ELF-1 (cell line): ENCODE measurements around the gene RIPK4.
A peak's percentile ranks its signal among the peaks of the same experiment; 100 is the strongest.
"Not testable (repeated sequence)": the region's sequence is repeated elsewhere in the genome, so short reads cannot be mapped to it uniquely, and the experiment has no call there.

ENCODE experiments used
- DNase-seq: peaks from one replicate; pipeline ENCODE4 v3.0.0-alpha.2; 2016; ENCODE audit warnings: low read depth, low spot score

Gene RIPK4

DNA sequence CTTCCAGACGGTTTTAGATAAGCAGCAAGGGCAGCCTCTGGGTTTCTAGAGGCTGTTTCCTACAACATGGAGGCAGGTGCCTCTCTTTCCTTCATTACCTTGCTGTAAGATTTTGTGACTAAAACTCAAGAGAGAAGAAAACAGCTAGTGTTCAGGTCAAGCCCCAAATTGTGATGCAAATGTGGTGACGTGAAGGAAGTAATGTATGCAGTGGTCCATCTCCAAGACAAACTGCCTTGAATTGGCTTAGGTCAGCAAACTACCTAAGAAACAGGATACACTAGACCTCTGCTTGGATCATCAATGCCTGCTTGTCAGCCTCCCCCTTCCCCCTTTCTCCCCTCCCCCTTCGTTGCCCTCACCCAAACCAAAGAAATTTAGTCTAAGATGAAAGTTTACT lies 28.9 kb upstream of the RIPK4 start:
- DNase-seq = no peak

DNA sequence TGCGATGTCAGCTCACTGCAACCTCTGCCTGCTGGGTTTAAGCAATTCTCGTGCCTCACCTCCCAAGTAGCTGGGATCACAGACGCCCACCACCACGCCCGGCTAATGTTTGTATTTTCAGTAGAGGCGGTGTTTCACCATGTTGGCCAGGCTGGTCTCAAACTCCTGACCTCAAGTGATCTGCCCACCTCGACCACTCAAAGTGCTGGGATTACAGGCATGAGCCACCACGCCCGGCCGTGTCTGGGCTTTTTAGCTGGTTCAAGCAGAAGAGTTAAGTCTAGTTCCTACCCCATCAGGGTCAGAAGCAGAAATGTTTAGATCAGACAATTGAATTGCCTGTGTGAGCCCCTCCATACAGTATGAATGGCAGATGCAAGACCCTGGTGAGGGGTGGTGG lies 27.7 kb upstream of the RIPK4 start:
- DNase-seq = no peak

DNA sequence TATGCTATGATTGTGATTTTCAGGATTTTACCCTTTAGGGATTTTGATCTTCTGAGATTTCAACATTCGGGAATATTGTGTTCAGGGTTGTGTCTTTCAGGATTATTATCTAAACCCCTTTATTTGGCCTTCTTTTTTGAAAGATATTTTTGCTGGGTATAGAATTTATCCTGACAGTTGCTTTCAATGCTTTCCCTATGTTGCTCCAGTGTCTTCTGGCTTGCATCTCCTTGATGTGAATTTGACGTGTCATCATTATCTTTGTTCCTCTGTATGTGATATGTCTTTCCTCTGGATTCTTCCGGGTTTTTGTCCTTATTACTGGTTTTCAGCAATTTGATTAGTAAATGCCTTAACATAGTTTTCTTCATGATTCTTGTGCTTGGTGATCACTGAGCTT lies 25.9 kb upstream of the RIPK4 start:
- no peak for DNase-seq

DNA sequence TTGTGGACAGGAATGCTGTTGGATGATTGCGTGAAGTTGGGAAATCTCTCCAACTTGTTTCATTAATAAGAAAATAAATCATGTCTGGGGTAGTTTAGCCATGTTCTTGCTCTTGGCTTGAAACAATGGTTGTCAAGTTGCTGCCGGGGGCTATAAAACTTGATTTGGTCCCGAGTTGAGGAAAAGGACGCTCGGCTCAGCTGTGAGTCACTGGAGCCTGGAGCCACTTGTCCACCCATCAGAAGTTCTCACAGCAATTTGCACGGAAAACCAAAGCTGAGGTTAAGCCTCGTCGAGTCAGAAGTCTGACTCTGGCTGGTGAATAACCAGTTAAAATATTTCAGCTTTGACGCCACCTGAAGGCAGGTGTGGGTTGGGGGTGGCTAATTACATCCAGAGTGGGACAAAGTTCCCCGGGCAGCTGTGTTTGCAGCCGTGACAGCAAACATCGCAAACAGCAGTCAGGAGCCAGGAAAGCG lies 19.7 kb upstream of the RIPK4 start:
- DNase-seq = peak; percentile 62

DNA sequence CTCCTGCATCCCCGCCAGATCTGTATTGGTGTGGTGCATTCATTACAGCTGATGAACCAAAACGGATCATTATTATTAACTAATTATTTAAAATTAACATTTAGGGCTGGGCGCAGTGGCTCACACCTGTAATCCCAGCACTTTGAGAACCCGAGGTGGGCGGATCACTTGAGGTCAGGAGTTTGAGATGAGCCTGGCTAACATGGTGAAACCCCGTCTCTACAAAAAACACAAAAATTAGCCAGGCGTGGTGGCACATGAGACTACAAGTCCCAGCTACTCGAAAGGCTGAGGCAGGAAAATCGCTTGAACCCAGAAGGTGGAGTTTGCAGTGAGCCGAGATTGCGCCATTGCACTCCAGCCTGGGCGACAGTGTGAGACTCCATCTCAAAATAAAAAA lies 18.4 kb upstream of the RIPK4 start:
- not testable (repeated sequence) for DNase-seq

DNA sequence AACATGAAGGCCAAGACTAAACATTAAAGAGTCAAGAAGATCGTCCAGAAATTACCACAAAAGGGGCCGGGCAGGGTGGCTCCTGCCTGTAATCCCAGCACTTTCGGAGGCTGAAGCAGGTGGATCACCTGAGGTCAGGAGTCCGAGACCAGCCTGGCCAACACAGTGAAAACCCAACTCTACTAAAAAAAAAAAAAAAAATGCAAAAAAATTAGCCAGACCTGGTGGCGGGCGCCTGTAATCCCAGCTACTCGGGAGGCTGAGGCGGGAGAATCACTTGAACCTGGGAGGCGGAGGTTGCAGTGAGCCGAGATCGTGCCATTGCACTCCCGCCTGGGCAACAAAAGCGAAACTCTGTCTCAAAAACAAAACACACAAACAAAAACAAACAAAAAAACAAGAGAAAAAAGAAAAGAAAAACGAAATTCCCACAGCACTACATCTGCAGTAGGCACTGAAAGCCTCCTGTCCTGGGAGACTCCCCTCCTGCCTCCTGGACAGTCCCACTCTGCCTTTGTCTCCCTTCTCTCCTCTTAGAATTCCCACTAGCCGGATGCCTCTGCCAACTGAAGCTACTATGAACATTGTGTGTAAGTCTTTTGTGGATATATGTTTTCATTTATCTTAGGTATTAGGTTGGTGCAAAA lies 17.7 kb upstream of the RIPK4 start:
- DNase-seq = no peak

DNA sequence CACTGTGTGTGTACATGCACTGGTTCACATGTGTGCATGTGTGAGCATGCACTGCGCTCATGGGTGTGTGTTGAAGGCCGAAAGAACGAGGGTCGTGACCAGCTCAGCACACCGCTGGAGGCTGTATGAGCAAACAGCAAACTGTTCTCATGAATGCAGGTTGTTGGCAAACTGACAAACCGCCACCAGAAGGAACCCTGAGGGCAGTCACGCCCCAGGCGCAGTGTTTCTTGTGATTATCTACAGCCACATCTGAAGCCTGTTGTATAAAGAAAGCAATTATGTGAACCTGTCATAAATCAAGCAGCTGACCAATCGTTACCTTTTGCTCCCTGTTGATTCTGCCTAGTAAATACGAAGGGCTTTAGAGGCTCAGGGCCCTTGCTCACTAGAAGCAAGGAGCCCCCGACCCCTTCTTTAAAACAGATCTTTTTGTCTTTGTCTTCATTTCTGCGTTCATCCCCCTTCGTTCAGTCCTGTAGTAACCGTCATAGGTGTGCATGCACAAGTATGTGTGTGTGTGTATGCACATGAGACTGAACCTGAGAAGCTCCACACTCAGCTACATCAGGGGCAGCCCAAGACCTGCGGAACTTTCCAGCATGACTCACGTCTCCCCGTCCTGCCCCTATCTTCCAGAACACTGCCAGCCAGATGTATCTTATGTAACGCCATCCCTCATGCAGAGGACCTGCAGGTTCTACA lies 16.8 kb upstream of the RIPK4 start:
- peak; percentile 92 for DNase-seq

DNA sequence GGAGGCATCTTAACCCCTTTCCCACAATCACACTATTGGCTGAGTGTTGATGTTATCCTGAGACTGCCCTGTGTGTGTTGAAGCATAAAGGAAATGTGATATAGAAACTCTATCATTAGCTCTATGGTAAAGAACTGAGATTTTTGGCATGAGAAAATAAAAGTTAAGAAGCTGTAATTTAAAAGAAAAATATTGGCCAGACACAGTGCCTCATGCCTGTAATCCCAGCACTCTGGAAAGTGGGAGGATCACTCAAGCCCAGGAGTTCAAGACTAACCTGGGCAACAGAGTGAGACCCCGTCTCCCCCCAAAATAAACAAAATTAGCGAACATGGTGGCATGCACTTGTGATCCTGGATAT lies 14.2 kb upstream of the RIPK4 start:
- no peak for DNase-seq

DNA sequence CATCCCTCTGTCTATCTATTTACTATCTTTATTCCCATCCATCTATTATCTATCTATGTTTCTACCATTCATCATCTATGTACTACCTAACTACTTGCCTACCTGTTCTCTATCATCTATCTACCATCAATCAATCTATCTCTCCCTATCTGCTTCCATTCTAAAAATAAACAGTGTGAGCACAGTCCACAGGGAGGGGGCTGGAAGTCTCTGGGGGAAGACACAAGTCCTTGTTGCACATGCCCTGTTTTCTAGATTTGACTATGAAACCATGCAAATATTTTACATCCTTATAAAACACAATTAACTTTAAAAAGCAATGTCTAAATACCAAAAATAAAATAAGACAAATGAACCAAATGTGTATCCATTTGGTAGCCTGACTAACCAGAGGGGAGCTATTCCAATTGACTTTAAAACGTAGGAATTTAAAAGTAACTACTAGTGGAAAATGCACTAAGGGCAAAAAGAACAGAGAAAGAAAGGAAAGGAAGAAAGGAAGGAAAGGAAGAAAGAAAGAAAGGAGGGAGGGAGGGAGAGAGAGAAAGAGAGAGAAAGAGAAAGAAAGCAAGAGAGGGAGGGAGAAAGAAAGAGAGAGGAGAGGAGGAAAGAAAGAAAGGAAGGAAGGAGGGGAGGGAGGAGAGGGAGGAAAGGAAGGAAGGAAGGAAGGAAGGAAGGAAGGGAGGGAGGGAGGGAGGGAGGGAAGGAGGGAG lies 13.6 kb upstream of the RIPK4 start:
- DNase-seq = no peak

DNA sequence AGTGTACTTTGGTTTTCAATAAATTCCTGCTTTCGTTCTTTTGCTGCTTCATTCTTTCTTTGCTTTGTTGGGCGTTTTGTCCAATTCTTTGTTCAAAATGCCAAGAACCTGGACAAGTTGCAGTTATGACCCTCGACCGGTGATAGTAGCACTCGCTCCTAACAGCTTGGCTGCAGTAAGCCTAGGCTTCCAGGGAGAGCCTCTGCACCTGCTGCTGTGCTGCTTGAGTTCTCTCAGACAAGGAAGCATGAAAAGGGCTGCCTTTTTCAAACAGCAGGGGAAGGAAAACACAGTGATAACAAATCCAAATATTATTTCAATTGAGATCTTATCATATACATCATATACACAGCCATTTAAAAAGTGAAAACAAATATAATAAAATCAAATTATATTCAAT lies 12.8 kb upstream of the RIPK4 start:
- no peak for DNase-seq

DNA sequence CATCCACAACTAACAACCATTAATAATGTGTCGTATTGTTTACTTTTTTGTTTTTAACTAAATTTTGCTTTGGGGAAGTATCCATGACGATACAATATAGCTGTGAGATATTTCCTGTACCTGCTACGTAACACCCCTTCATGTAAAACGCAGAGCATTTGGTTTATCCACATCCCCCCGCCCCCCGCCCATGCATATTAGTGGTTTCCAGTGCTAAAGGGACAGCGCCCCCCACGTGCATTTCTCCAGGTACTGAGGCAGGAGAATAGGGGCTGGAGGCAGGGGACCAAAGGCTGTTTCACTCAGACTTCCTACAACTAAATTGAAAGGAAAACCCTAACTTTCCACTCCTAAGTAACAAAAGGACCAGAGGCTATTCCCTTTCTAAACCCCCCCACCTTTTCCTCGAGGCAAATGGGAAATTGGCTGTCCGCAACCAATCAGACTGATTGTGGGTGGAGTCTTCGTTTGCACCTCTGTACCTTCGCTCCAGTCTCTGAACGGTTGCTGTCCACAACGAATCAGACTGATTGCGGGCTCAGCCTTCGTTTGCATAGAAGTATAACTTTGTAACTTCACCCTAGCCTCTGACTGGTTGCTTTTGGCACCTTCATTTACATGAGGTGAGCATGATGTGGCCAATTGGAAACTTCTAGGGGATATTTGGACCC lies 12.2 kb upstream of the RIPK4 start:
- DNase-seq = peak; percentile 85

DNA sequence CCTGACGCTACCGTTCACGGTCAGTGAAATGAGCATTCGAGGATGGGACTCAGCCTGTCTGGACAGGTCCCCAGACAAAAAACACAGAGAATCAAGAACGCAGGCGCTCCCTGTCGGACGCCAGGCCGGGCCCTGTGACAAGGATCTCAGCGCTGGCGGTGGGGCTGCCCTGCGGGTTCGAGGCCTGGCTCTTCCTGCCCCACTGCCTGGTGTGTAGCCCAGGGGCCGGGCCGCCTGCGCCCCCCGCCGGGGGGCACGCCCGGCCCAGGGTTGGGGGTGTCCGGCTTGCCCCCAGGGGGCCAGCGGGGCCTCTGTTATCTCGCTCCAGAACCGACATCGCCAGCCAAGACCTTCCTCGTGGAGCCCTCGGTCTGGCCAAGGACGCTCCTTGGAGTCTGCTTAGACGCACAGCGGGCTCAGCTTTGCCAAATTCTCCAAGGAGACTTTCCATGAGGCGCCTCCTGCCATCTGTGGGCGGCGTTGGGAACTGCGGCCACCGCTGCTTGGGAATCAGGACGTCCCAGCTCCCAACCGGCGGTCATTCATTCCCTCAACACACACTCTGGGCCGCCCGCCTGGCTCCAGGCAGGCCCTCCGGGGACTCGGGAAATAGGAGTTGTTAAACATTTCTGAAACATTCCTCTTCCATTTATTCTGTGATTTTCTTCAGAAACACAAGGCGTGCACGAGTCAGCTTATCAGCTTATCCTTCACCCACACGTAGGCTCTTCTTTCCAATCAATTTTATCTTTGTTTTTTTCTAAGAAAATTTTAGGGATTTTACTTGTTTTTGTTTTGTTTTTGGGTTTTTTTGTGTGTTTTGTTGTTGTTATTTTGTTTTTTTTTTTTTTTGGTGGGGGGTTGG lies 11.3 kb upstream of the RIPK4 start:
- DNase-seq = peak; percentile 97

DNA sequence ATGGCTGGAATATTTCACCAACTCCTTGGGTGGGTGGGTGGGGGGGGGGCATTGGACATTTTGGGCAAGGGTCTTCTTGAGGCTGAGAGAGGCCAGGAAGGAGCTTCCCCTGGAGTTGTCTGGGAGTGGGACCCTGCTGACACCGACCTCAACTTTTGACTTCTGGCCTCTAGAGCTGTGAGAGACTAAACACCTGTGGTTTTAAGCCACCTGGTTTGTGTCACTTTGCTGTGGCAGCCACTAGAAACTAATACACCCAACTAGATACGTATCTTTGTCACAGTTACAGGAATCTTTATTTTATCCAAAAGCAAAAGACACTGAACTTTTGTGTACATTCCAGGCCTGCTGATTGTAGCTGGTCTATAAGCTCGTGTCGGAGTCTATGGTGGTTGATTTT lies 9.9 kb upstream of the RIPK4 start:
- DNase-seq = no peak

DNA sequence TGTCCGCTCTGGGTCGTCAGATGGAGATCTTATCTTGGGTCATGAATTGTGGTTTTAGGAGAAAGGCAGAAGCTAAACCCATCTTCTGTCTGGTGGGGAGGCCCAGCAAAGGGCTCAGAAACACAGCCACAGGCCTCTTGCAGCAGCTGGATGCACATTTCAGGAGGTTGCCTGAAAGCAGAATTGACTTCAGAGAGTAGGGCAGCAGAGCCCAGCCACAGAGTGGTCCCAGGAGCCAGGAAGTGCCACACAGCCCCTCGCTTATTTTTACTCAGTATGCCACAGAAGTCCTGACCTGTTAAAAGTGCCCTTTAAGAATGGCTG lies 8.3 kb upstream of the RIPK4 start:
- DNase-seq = no peak

DNA sequence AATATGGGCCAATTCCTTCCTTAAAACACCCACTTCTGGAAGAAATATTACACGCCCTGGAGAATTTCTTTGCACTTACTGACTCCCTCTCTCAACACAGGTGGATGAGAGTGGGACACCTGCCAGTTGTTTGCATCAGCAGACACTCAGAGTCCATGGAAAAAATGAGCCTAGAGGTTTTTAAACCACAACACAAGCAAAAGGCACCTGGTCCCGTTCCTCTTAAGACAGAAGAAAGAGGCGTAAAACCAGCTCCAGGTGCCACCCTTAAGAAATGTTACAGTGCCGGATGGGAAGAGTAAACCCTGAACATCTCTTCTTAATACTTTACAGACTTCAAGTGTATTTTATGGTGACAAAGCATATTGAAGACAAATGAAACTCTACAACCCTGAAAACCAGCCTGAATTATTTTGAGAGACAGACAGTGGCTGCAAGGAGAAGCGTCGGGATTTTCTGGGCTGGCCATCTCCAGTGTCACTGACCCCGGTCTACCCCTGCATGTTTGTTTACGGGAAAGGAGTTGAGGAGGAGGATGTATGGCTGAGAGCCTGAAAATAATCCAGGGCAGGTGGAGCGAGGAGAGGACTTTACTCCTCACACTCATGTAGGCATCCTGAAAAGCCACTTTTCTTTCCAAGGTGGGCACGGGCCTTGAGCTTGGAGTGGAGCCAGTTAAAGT lies 7.8 kb upstream of the RIPK4 start:
- DNase-seq = no peak

DNA sequence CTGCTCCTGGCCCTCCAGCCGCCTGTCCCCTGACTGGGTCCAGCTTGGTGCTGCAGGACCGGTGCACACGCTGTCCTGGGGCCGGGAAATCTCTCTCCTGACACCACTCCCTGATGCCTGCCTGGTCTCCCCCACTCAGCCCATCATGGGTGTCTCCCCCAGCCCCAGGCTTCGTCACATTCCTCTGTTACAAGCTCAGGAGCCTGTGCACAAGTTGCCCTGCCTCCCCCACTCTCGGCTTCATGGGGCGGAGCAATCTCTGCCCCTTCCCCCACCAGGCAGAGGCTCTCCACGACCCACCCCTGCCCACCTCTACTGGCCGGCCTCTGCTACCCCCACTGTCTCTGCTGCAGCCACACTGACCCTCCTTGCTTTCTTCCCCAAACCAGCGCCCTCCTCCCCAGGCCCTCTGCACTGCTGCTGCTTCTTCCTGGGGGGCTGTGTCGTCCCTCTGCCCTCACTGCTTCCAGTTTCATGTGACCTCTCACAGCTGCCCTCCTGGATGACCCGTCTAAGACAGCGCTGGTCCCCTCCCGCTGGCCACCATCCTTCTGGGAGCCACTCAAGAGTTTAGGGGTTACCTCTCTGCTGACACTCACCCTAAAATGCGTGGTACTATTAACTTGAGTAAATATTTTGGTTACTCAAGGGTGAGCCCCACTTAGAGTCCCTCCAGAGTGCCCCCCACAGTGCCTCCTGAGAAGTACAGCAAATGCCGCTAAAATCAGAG lies 5.7 kb upstream of the RIPK4 start:
- peak; percentile 60 for DNase-seq

DNA sequence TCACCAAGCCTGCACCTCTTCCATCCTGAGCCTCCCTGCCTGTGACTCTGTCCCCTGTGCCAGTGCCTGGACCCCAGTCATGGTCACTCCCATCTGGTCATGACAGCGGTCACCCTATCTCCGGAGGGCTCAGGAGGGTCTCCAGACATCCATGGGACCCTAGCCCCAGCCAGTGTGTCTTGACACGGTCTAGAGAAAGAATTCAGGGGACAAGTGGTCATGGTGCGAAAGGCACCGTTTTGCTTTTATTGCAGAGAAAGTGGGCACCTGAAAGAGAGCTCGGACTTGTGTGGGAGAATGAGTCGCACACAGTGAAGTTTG lies 4.7 kb upstream of the RIPK4 start:
- DNase-seq = no peak

DNA sequence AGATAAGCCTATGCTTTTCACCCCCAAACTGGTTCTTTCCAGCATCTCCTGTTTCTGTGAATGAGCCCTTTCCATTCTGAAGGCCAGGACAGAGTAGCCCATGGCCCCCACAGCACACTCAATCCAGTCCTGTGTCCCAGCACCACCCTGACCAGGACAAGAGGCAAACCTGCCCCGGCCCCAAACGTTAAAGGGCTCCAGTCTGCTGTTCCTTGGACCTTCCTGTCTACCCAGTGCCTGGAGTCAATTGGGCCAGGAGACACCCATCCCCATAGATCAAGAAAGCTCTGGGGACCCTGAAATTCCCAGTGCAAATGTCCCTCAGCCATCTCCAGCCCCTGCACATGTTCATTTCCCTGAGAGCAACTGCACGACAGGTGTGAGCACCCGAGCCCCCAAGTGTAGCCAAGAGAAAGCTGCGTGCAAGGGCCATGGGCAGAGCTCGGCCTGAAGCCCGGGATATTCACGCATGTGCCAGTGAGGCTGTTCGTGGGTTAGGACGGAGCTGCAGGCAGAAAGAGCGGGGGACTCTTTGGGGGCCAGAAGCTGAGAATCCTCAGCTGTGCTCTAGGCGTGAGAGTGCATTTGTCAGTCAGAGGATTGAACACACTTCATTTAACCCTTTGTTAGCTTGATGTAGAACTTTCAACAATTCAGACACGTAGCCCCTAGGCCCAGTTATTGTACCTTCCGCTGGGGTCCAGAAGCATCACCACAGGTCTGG lies 4.2 kb upstream of the RIPK4 start:
- no peak for DNase-seq

DNA sequence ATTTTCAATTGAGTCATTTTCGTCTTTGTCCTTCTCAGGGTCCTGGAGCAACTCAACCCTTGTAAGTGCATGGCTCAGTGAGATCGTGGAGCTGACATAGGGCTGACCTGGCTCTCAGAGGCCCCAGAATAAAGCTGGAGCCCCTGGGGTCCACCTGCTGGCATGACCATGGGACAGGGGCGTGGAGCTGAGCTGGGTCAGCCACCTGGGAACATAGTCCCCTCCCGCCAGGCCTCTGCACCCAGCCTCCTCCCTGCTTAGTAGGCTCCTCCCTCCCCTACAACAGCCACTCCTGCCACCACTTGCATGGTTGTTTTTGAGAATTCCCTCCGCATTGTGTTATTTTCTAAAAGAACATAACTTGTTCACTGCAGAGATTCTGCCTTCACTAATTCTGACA lies 3.1 kb upstream of the RIPK4 start:
- DNase-seq = no peak

DNA sequence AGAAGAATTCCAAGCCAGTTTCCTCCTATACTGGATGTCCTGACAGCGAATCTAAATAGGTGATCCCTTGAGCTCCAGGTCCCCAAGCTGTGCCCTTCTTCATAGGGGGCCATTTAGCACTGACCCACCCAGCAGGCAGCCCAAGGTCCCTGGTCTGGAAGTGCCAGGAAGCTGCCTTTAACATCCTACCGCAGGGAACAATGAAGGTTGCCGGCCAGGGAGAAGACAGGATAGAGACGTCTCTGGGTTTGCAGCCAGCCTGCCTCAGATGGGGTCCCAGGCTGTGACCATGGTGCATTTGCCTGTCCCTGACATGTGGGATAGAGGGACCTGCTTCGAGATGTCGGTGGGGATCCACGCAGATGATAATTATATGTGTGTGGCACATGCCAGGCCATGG lies 2.7 kb upstream of the RIPK4 start:
- no peak for DNase-seq
